CD8-positive, alpha-beta memory T cell (primary cell): Measurements from ENCODE around the gene TBC1D25. TPM values are rescaled to one million over a fixed set of nuclear protein-coding genes. Genes with fewer than 3 reads are reported as not detected.

Experiments used
- CTCF ChIA-PET: fragments of 350-600 bp; sonication (Branson Sonifier 250); formaldehyde crosslinking; loops from one replicate; lab custom pipeline; 2021; ENCODE audit warnings: antibody characterized with exemption; lab: Charles Lee
- POLR2A ChIA-PET: fragments of 350-600 bp; sonication (Branson Sonifier 250); formaldehyde crosslinking; loops from one replicate; lab custom pipeline; 2021; ENCODE audit warnings: antibody characterized with exemption; lab: Charles Lee
- DNase-seq, 5 donors: peaks; one replicate each; pipeline versions ENCODE4 v3.0.0 to v3.0.0-alpha.2; 2020 to 2022; ENCODE audit warnings: mixed read lengths in 1 of 5
- H3K27ac ChIP-seq: one replicate; pipeline ENCODE4 v1.7.0; 2013; ENCODE audit warnings: low read depth, mild to moderate bottlenecking, low read length, moderate library complexity
- H3K27me3 ChIP-seq: 2 replicates; pipeline ENCODE4 v1.7.0; 2013; ENCODE audit warnings: low read length, mild to moderate bottlenecking; ENCODE audit not compliant: insufficient read depth, poor library complexity, severe bottlenecking
- H3K36me3 ChIP-seq: 2 replicates; pipeline ENCODE4 v1.7.0; 2013; ENCODE audit warnings: mild to moderate bottlenecking, low read length, moderate library complexity; ENCODE audit not compliant: insufficient read depth
- H3K4me1 ChIP-seq: 2 replicates; pipeline ENCODE4 v1.7.0; 2013; ENCODE audit warnings: mild to moderate bottlenecking, low read length, moderate library complexity; ENCODE audit not compliant: insufficient read depth
- H3K4me3 ChIP-seq: 2 replicates; pipeline ENCODE4 v1.7.0; 2013; ENCODE audit warnings: mild to moderate bottlenecking, low read length
- H3K9me3 ChIP-seq: 2 replicates; pipeline ENCODE4 v1.7.0; 2013; ENCODE audit warnings: mild to moderate bottlenecking, low read length
- H3K27ac Mint-ChIP-seq, 8 donors: one replicate each; pipeline ENCODE4 v1.8.0; 2020 to 2021; ENCODE audit warnings: mixed read lengths in 8 of 8, mild to moderate bottlenecking in 6 of 8, inconsistent platforms in 3 of 8, moderate library complexity in 3 of 8
- H3K27me3 Mint-ChIP-seq, 2 donors: one replicate each; pipeline ENCODE4 v1.8.0; 2020 to 2021; ENCODE audit warnings: mixed read lengths in 2 of 2, mild to moderate bottlenecking in 1 of 2, moderate library complexity in 1 of 2
- H3K36me3 Mint-ChIP-seq, 3 donors: one replicate each; pipeline ENCODE4 v1.8.0; 2020 to 2021; ENCODE audit warnings: mixed read lengths in 3 of 3, inconsistent platforms in 1 of 3, mild to moderate bottlenecking in 1 of 3
- H3K4me1 Mint-ChIP-seq, 3 donors: one replicate each; pipeline ENCODE4 v1.8.0; 2020 to 2021; ENCODE audit warnings: mixed read lengths in 3 of 3, inconsistent platforms in 1 of 3, mild to moderate bottlenecking in 1 of 3
- H3K4me3 Mint-ChIP-seq, 7 donors: one replicate each; pipeline ENCODE4 v1.8.0; 2020 to 2021; ENCODE audit warnings: mixed read lengths in 7 of 7, mild to moderate bottlenecking in 6 of 7, moderate library complexity in 4 of 7, inconsistent platforms in 2 of 7
- H3K9me3 Mint-ChIP-seq, 5 donors: one replicate each; pipeline ENCODE4 v1.8.0; 2020 to 2022; ENCODE audit warnings: mixed read lengths in 5 of 5, mild to moderate bottlenecking in 3 of 5, moderate library complexity in 2 of 5, inconsistent platforms in 1 of 5
- polyA plus RNA-seq: library from polyadenylated mRNA; unstranded; fragments of 300-500 nt; fragmentation: Illumina TruSeq; gene quantifications from one replicate; pipeline ENCODE4 v1.2.3, GENCODE V29; 2021
- total RNA-seq, 2 experiments: library from RNA; stranded (reverse); gene quantifications; one replicate each; pipeline ENCODE4 v1.2.3, GENCODE V29; 2021

The TBC1D25 gene
- total and polyA plus RNA-seq, 3 experiments from 2014 or later: 14.0 to 21.5 (median 15.2) TPM

DNA sequence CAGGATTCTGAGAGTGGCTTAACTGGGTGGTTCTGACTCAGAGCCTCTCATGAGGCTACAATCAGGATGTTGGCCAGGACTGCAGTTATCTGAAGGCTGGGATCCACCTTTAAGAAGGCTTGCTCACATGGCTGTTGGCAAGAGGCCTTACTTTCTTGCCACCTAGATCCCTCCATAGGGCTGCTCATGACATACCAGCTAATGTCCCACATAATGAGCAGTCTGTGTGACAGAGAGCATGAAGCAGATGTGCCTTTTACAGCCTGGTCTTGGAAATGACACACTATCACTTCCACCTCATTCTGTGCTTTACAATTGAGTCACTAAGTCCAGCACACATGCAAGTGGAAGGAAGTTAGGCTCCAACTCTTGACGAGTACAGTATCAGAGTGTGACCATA is 30.4 kb downstream of the TBC1D25 start:
- Mint-ChIP-seq H3K36me3 (peaks cover 0 to 11% (median 2%) of the 10 kb centered on the region in 3 donors), H3K4me1 (peaks cover 9% of the 10 kb centered on the region in 3 donors), H3K4me3 (no peak overlapping the region), H3K27ac (no peak overlapping the region), H3K27me3 (peaks cover 0 to 8% of the 10 kb centered on the region in 2 donors), H3K9me3 (peaks cover 0 to 2% (median 0%) of the 10 kb centered on the region in 5 donors)
- no peaks in the 10 kb centered on the region for H3K27me3 ChIP-seq
- no peak overlapping the region for H3K27ac ChIP-seq
- peaks cover 5% of the 10 kb centered on the region for H3K4me1 ChIP-seq
- no peaks in the 10 kb centered on the region for H3K9me3 ChIP-seq
- no peak overlapping the region for H3K4me3 ChIP-seq
- H3K36me3 ChIP-seq: peaks cover 1% of the 10 kb centered on the region
- DNase-seq: no peak
- ChIA-PET CTCF (no interaction called here), POLR2A (no interaction called here)

GRCh38 chrX:48573690-48574269 is 34.3 kb downstream of the TBC1D25 start:
- Histone ChIP-seq H3K27ac (peak overlapping the region; percentile 99), H3K36me3 (peaks cover 25% of the 10 kb centered on the region), H3K27me3 (no peaks in the 10 kb centered on the region), H3K4me1 (peaks cover 22% of the 10 kb centered on the region), H3K4me3 (peak overlapping the region; percentile 57), H3K9me3 (no peaks in the 10 kb centered on the region)
- ChIA-PET POLR2A (interaction anchor here (0.8 to 2.1 kb wide), 13 partner anchors 22 to 699 kb away, joined by 3 to 22 read pairs (median 4); partner anchors contain the start of genes EBP, FTSJ1, PQBP1 and TBC1D25), CTCF (interaction anchor here (1.2 kb wide), 1 partner anchor 34 kb away, joined by 5 read pairs; the partner anchor contains the start of gene TBC1D25)
- DNase-seq: peak in 3 of 5 donors; percentile 6 to 54 (median 9)
- Mint-ChIP-seq H3K4me3 (peak overlapping the region; percentile 87 to 99 (median 98)), H3K27me3 (peaks cover 0 to 7% of the 10 kb centered on the region in 2 donors), H3K9me3 (peaks cover 0 to 2% (median 0%) of the 10 kb centered on the region in 5 donors), H3K36me3 (peaks cover 0 to 47% (median 7%) of the 10 kb centered on the region in 3 donors), H3K4me1 (peaks cover 16 to 26% (median 19%) of the 10 kb centered on the region in 3 donors), H3K27ac (peak overlapping the region; percentile 95 to 100 (median 99))

- Histone ChIP-seq H3K27ac (peak within 1 kb of the TSS; percentile 99), H3K27me3 (no peaks in the 10 kb centered on the region), H3K4me1 (peaks cover 22% of the 10 kb centered on the region), H3K9me3 (no peaks in the 10 kb centered on the region), H3K36me3 (peaks cover 29% of the 10 kb centered on the region), H3K4me3 (peak within 1 kb of the TSS; percentile 95)
- H3K4me1 Mint-ChIP-seq: peaks cover 16 to 30% (median 19%) of the 10 kb centered on the region in 3 donors
- peaks cover 0 to 7% of the 10 kb centered on the region in 2 donors for H3K27me3 Mint-ChIP-seq
- peak; percentile 86 to 96 (median 91) for DNase-seq
- peak within 1 kb of the TSS; percentile 95 to 100 (median 99) for H3K27ac Mint-ChIP-seq
- peak within 1 kb of the TSS; percentile 87 to 99 (median 98) for H3K4me3 Mint-ChIP-seq
- POLR2A ChIA-PET: interaction anchor here (0.6 to 2.1 kb wide), 15 partner anchors 21 to 698 kb away, joined by 3 to 22 read pairs (median 3); partner anchors contain the start of genes EBP, FTSJ1, PQBP1 and TBC1D25
- H3K36me3 Mint-ChIP-seq: peaks cover 0 to 55% (median 7%) of the 10 kb centered on the region in 3 donors
- CTCF ChIA-PET: interaction anchor here (1.2 kb wide), 1 partner anchor 35 kb away, joined by 5 read pairs; the partner anchor contains the start of gene TBC1D25
- peaks cover 0 to 2% (median 0%) of the 10 kb centered on the region in 5 donors for H3K9me3 Mint-ChIP-seq
These were observed 35.1 kb downstream of the TBC1D25 start, which contains the start of gene RBM3 for GRCh38 chrX:48574270-48575266. RBM3 (plus strand) TSS chrX:48574484; CDS start chrX:48575181, 697 bp downstream.

GRCh38 chrX:48575642-48576041 is 36.1 kb downstream of the TBC1D25 start:
- POLR2A ChIA-PET: no interaction called here
- Mint-ChIP-seq H3K36me3 (peaks cover 0 to 60% (median 9%) of the 10 kb centered on the region in 3 donors), H3K9me3 (peaks cover 0 to 2% (median 0%) of the 10 kb centered on the region in 5 donors), H3K4me1 (peaks cover 16 to 34% (median 19%) of the 10 kb centered on the region in 3 donors), H3K27ac (peak overlapping the region in 7 of 8 donors; percentile 61 to 99 (median 99)), H3K4me3 (peak overlapping the region; percentile 64 to 99 (median 97)), H3K27me3 (peaks cover 0 to 7% of the 10 kb centered on the region in 2 donors)
- Histone ChIP-seq H3K27ac (peak overlapping the region; percentile 99), H3K36me3 (peaks cover 29% of the 10 kb centered on the region), H3K4me1 (peaks cover 22% of the 10 kb centered on the region), H3K27me3 (no peaks in the 10 kb centered on the region), H3K9me3 (no peaks in the 10 kb centered on the region), H3K4me3 (peak overlapping the region; percentile 95)
- CTCF ChIA-PET: interaction anchor here (0.6 to 1.0 kb wide), 2 partner anchors 55 to 427 kb away, joined by 3 to 4 read pairs; partner anchors contain the start of gene GRIPAP1
- DNase-seq: no peak

GRCh38 chrX:48576108-48576507 is 36.6 kb downstream of the TBC1D25 start:
- ChIA-PET CTCF (interaction anchor here (0.6 to 1.0 kb wide), 2 partner anchors 55 to 426 kb away, joined by 3 to 4 read pairs; partner anchors contain the start of gene GRIPAP1), POLR2A (no interaction called here)
- H3K36me3 Mint-ChIP-seq: peaks cover 0 to 60% (median 9%) of the 10 kb centered on the region in 3 donors
- Histone ChIP-seq H3K27ac (no peak overlapping the region), H3K4me1 (peaks cover 22% of the 10 kb centered on the region), H3K36me3 (peaks cover 29% of the 10 kb centered on the region), H3K9me3 (no peaks in the 10 kb centered on the region), H3K27me3 (no peaks in the 10 kb centered on the region), H3K4me3 (no peak overlapping the region)
- no peak for DNase-seq
- peaks cover 0 to 2% (median 0%) of the 10 kb centered on the region in 5 donors for H3K9me3 Mint-ChIP-seq
- peak overlapping the region in 7 of 8 donors; percentile 19 to 99 (median 74) for H3K27ac Mint-ChIP-seq
- H3K4me1 Mint-ChIP-seq: peaks cover 16 to 34% (median 19%) of the 10 kb centered on the region in 3 donors
- H3K4me3 Mint-ChIP-seq: peak overlapping the region; percentile 20 to 99 (median 97)
- H3K27me3 Mint-ChIP-seq: peaks cover 0 to 7% of the 10 kb centered on the region in 2 donors

- Histone ChIP-seq H3K4me3 (no peak overlapping the region), H3K27me3 (no peaks in the 10 kb centered on the region), H3K4me1 (peaks cover 20% of the 10 kb centered on the region), H3K27ac (no peak overlapping the region), H3K9me3 (no peaks in the 10 kb centered on the region), H3K36me3 (peaks cover 29% of the 10 kb centered on the region)
- Mint-ChIP-seq H3K27ac (peak overlapping the region in 4 of 8 donors; percentile 2 to 81 (median 26)), H3K9me3 (peaks cover 0 to 2% (median 0%) of the 10 kb centered on the region in 5 donors), H3K4me3 (no peak overlapping the region), H3K27me3 (peaks cover 0 to 7% of the 10 kb centered on the region in 2 donors), H3K4me1 (peaks cover 14 to 32% (median 17%) of the 10 kb centered on the region in 3 donors), H3K36me3 (peaks cover 0 to 60% (median 9%) of the 10 kb centered on the region in 3 donors)
- ChIA-PET POLR2A (interaction anchor here (1.0 to 1.5 kb wide), 2 partner anchors 17 to 19 kb away, joined by 3 to 6 read pairs; no protein-coding TSS in a partner anchor), CTCF (interaction anchor here (2.2 kb wide), 1 partner anchor 39 kb away, joined by 7 read pairs; the partner anchor contains the start of gene TBC1D25)
- DNase-seq: no peak
These were observed 39.2 kb downstream of the TBC1D25 start for GRCh38 chrX:48578661-48579128.

- ChIA-PET CTCF (interaction anchor here (2.2 kb wide), 1 partner anchor 40 kb away, joined by 7 read pairs; the partner anchor contains the start of gene TBC1D25), POLR2A (interaction anchor here (1.5 kb wide), 1 partner anchor 19 kb away, joined by 3 read pairs; no protein-coding TSS in a partner anchor)
- Mint-ChIP-seq H3K27ac (peak overlapping the region in 4 of 8 donors; percentile 1 to 81 (median 22)), H3K4me3 (peak overlapping the region in 1 of 7 donors; percentile 3), H3K27me3 (peaks cover 0 to 3% of the 10 kb centered on the region in 2 donors), H3K9me3 (no peaks in the 10 kb centered on the region), H3K36me3 (peaks cover 0 to 55% (median 9%) of the 10 kb centered on the region in 3 donors), H3K4me1 (peaks cover 9 to 27% (median 12%) of the 10 kb centered on the region in 3 donors)
- H3K9me3 ChIP-seq: no peaks in the 10 kb centered on the region
- H3K36me3 ChIP-seq: peaks cover 29% of the 10 kb centered on the region
- no peak overlapping the region for H3K27ac ChIP-seq
- no peak overlapping the region for H3K4me3 ChIP-seq
- peaks cover 18% of the 10 kb centered on the region for H3K4me1 ChIP-seq
- DNase-seq: no peak
- no peaks in the 10 kb centered on the region for H3K27me3 ChIP-seq
These were observed 39.7 kb downstream of the TBC1D25 start for GRCh38 chrX:48579259-48579658.
